CMK (cell line): ENCODE measurements around the gene C1QC.

ENCODE experiments used
- DNase-seq: peaks from one replicate; pipeline ENCODE4 v3.0.0-alpha.2; 2010; ENCODE audit warnings: low read depth

The C1QC gene

GRCh38 chr1:22619798-22620197 lies 23.6 kb upstream of the C1QC start:
- DNase-seq, result no peak

- DNase-seq, result no peak
These were observed 21.7 kb upstream of the C1QC start for GRCh38 chr1:22621761-22622160.

GRCh38 chr1:22625262-22625925 lies 18.0 kb upstream of the C1QC start:
- DNase-seq, result no peak

- DNase-seq, result no peak
These were observed 16.9 kb upstream of the C1QC start for GRCh38 chr1:22626237-22627157.

GRCh38 chr1:22627331-22627730 lies 16.1 kb upstream of the C1QC start:
- DNase-seq, result no peak

GRCh38 chr1:22628698-22629444 lies 14.6 kb upstream of the C1QC start:
- DNase-seq, result no peak

GRCh38 chr1:22629886-22630285 lies 13.5 kb upstream of the C1QC start:
- no peak for DNase-seq

GRCh38 chr1:22633697-22634463 lies 9.6 kb upstream of the C1QC start:
- no peak for DNase-seq

GRCh38 chr1:22635436-22635835 lies 8.0 kb upstream of the C1QC start:
- DNase-seq, result no peak

- DNase-seq, result no peak
These were observed 7.1 kb upstream of the C1QC start, which contains the start of gene C1QA for GRCh38 chr1:22636353-22636752. TSS of gene C1QA (plus strand) at chr1:22636628. CDS start at chr1:22637617, 989 bp downstream.

- DNase-seq, result no peak
These were observed 6.5 kb upstream of the C1QC start for GRCh38 chr1:22636927-22637326.

- DNase-seq, result no peak
These were observed 5.5 kb upstream of the C1QC start for GRCh38 chr1:22637907-22638445.

- DNase-seq, result no peak
These were observed 4.8 kb upstream of the C1QC start for GRCh38 chr1:22638476-22639234.

- peak; percentile 21 for DNase-seq
These were observed 4.1 kb upstream of the C1QC start for GRCh38 chr1:22639286-22639685.

GRCh38 chr1:22641247-22641646 lies 2.2 kb upstream of the C1QC start:
- no peak for DNase-seq

GRCh38 chr1:22641906-22642636 lies 1.4 kb upstream of the C1QC start:
- no peak for DNase-seq

- DNase-seq, result no peak
These were observed 495 bp downstream of the C1QC start for GRCh38 chr1:22643928-22644327.

- no peak for DNase-seq
These were observed 2.5 kb downstream of the C1QC start for GRCh38 chr1:22645931-22646330.

GRCh38 chr1:22646384-22646783 lies 3.0 kb downstream of the C1QC start:
- no peak for DNase-seq

GRCh38 chr1:22650089-22650693 lies 6.8 kb downstream of the C1QC start:
- DNase-seq, result no peak
